AG09309 (cell line): ENCODE results near the gene IGSF5.

ENCODE experiments used
- DNase-seq: peaks from one replicate; pipeline ENCODE4 v3.0.0-alpha.2; 2010; ENCODE audit warnings: low read depth
- H3K4me3 ChIP-seq: 2 replicates; pipeline ENCODE4 v1.5.1; 2011; ENCODE audit warnings: mild to moderate bottlenecking, low read depth, low read length, moderate library complexity; ENCODE audit not compliant: control insufficient read depth
- TF ChIP-seq, protein P1 (sequence below): IDR thresholded peaks from 2 replicates; pipeline ENCODE4 v1.5.1; 2011; ENCODE audit warnings: mild to moderate bottlenecking, low read depth, low read length, inconsistent platforms; ENCODE audit not compliant: insufficient read depth, control insufficient read depth; ENCODE audit errors: missing control alignments

Gene IGSF5

DNA sequence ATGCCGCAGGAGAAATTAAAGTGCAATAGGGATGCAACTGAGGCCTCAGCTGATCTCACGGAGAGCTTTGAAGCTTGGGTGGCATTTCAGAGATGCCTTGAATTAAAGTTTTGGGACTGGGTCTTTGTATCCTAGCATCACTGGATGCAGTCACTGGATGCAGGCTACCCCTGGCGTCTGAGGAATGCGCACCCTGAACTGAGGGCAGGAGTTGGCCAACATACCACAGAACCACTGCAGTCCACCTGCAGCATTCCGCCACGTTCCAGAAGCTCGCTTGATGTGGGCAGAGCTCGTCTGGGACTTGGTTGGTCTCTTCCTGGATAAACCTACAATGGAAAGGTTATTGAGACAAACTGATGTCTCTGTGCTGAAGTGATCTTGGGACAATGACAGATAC lies 34.1 kb upstream of the IGSF5 start:
- TF ChIP-seq, protein P1, sequence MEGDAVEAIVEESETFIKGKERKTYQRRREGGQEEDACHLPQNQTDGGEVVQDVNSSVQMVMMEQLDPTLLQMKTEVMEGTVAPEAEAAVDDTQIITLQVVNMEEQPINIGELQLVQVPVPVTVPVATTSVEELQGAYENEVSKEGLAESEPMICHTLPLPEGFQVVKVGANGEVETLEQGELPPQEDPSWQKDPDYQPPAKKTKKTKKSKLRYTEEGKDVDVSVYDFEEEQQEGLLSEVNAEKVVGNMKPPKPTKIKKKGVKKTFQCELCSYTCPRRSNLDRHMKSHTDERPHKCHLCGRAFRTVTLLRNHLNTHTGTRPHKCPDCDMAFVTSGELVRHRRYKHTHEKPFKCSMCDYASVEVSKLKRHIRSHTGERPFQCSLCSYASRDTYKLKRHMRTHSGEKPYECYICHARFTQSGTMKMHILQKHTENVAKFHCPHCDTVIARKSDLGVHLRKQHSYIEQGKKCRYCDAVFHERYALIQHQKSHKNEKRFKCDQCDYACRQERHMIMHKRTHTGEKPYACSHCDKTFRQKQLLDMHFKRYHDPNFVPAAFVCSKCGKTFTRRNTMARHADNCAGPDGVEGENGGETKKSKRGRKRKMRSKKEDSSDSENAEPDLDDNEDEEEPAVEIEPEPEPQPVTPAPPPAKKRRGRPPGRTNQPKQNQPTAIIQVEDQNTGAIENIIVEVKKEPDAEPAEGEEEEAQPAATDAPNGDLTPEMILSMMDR, result no peak
- no peak for DNase-seq

DNA sequence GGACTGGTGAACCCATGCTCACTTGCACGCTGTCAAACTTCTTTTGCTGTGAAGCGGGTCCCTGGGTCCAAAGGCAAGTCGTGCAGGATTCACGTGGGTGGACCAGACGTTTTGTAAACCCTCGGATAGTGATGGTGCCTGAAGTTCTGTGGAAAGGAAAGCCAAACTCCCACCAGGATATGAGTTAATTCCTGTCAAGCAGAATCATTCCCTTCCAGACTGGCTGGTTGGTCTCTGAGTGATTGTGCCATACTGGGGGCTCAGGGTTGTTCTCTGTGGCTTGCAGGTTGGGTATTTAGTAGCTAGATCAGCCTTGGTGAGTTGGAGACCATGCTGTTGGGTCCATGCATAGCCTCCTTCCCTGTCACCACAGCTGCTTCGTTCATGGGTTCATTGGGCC lies 32.7 kb upstream of the IGSF5 start:
- no peak for DNase-seq
- TF ChIP-seq, protein P1, result no peak
- no peak overlapping the region for H3K4me3 ChIP-seq

More for the DNA sequence above, 34.1 kb upstream of the IGSF5 start:
- no peak overlapping the region for H3K4me3 ChIP-seq

DNA sequence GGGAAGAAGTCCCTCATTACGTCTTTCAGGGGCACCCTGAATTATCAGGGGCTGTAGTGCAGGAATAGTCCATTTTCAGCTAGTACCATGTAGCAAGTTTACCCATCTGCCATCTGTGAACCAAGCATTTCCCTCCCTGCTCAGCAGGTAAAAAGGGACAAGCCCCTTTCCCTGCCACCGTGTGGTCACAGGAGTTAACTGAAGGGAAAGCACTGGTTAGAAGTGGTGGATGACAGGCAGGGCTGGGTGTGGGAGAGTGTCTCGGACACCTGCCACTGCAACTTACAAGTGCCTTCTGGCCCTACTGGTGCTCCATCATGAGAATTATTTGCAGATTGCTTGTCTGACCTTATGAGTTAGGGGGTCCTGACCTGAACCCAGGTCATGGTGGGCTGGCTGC lies 32.0 kb upstream of the IGSF5 start:
- no peak overlapping the region for H3K4me3 ChIP-seq
- TF ChIP-seq, protein P1, result peak; percentile 3
- no peak for DNase-seq

DNA sequence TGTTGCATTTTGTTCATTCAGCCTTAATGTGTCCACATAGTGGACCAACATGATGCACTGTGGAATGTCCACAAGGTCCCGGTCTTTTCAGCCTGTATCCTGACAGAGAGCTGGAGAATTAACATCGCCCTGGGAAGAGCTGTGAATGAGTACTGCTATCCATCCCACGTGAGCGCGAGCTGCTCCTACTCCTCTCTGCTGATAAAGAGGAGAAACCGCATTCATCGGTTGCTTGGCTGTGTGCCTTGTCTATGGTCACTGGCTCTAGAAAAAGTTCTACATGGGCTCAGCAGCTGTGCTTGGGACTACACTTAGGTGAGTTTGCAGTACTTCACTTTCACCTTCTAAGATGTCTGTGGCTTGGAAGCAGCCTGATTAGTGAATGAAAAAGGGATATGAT lies 31.1 kb upstream of the IGSF5 start:
- TF ChIP-seq, protein P1, result no peak
- no peak for DNase-seq
- H3K4me3 ChIP-seq, result no peak overlapping the region

DNA sequence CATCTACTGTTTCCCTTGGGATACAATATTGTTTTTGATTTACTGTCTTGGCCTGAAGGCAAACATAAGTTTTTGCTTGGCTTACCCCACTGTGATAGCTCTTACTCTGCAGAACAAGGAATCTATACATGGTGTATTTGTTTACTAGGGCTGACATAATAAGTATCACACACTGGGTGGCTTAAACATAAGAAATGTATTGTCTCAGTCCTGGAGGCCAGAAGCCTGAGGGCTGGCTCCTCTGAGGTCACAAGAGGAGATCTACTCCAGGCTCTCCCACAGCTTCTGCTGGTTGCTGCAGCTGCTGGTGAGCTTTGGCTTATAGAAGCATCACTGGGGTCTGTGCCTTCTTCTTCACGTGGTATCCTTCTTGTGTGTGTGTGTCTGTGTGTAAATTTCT lies 30.7 kb upstream of the IGSF5 start:
- no peak overlapping the region for H3K4me3 ChIP-seq
- TF ChIP-seq, protein P1, result no peak
- DNase-seq, result no peak

DNA sequence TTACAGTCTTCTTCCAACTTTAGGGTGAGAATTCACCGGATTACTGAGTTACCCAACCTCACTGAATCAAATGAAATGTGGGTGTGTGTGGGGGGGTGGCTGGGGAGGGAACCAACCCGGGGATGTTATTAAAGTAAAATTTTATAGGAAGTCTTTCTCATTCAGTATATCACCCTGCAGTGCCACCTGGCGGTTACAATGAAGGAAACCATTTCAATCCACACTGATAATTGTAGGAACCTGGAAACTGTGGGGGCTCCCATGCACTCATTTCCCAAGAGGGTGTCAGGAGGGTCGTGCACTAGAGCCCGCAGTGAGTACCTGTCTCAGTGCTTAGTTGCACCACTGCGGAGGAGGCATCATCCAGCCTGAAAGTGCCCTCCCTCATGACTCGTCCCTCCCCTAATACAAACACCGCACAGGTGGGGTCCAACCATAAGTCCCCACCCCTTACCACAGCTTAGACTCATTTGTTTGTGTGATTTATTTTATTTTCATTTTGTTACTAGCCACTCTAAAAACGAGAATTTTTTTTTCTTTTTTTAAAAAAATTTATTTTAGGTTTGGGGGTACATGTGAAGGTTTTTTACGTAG lies 29.1 kb upstream of the IGSF5 start:
- peak; percentile 11 for DNase-seq
- no peak overlapping the region for H3K4me3 ChIP-seq
- TF ChIP-seq, protein P1, result peak; percentile 68
